ENCODE results near the gene KRTAP5-10. TPM values are rescaled to one million over a fixed set of nuclear protein-coding genes. Genes with fewer than 3 reads are reported as not detected.
"Not testable (repeated sequence)": the region's sequence is repeated elsewhere in the genome, so short reads cannot be mapped to it uniquely, and the experiment has no call there.

The KRTAP5-10 gene
- total and polyA plus RNA-seq, 4 donors = 0.06 to 0.20 TPM; not detected in 2

DNA sequence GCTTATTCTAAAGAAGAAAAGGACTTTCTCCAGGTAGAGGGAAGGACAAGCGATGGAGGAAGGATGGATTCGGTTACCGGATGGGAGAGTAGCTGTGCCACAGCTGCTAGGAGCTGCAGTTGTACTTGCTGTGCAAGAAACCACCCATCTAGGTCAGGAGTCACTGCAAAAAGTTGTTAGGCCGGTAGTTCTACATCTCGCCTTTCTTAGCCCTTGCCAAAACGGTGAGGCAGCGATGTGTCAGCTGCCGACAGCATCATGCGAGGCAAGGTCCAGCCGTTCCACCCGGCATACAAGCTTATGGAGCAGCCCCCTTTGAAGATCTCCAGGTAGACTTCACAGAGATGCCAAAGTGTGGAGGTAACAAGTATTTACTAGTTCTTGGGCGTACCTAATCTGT lies 49.6 kb downstream of the KRTAP5-10 start:
- DNase-seq = peak; percentile 38 to 65 (median 46)
- H3K4me3 ChIP-seq; H3K9me3 ChIP-seq (ENCODE audit: control insufficient read depth in 4 of 4, insufficient read depth in 3 of 4, low read length in 3 of 4); H3K27me3 ChIP-seq (ENCODE audit: control insufficient read depth in 3 of 3, insufficient read depth in 3 of 3, low read length in 2 of 3); H3K27ac ChIP-seq (ENCODE audit: low read depth in 1 of 2, low read length in 1 of 2); ATAC-seq (ENCODE audit: insufficient read depth, low FRiP score); H3K36me3 ChIP-seq (ENCODE audit: control insufficient read depth in 4 of 4, insufficient read depth in 4 of 4, low read length in 4 of 4); H3K4me1 ChIP-seq (ENCODE audit: control insufficient read depth in 5 of 5, insufficient read depth in 5 of 5, low read length in 5 of 5); H3K9ac ChIP-seq (ENCODE audit: insufficient read depth in 1 of 2, low read length in 2 of 2): not testable (repeated sequence)
- WGBS, 2 donors = 63 to 76% methylated on average over 12 of the region's 12 CpGs

Small RNA genes within 50 kb of the gene (small RNA-seq; reads per million reads assigned to genes)
- gene AP000867.1 (ENCODE audit: low replicate concordance) (not detected), gene KRTAP5-14P (ENCODE audit: low replicate concordance) (not detected)

Other genes starting within 250 kb of the KRTAP5-10 start
- 100 to 1,000 TPM in 1 of 2 donors, 10 to 100 TPM in 1; 41.2 to 138 TPM for gene DHCR7, start 117.2 kb upstream of the KRTAP5-10 start, total RNA-seq
- 10 to 100 TPM; 67.8 to 68.3 TPM for gene DHCR7, start 117.2 kb upstream of the KRTAP5-10 start, polyA plus RNA-seq
- 10 to 100 TPM; 65.9 to 79.3 TPM for gene NADSYN1, start 112.4 kb upstream of the KRTAP5-10 start, total RNA-seq
- 10 to 100 TPM; 62.8 to 64.1 TPM for gene NADSYN1, start 112.4 kb upstream of the KRTAP5-10 start, polyA plus RNA-seq
- gene KRTAP5-7, start 38.3 kb upstream of the KRTAP5-10 start, total RNA-seq = under 1 TPM in 1 of 2 donors, not detected in 1; 0.28 TPM
- under 1 TPM in 1 of 2 donors, not detected in 1; 0.12 TPM for gene KRTAP5-7, start 38.3 kb upstream of the KRTAP5-10 start, polyA plus RNA-seq
- gene KRTAP5-8, start 27.5 kb upstream of the KRTAP5-10 start, total RNA-seq = under 1 TPM in 1 of 2 donors, not detected in 1; 0.34 TPM
- gene KRTAP5-8, start 27.5 kb upstream of the KRTAP5-10 start, polyA plus RNA-seq = under 1 TPM; 0.03 to 0.20 TPM
- under 1 TPM; 0.37 to 0.52 TPM for gene KRTAP5-9, start 17.1 kb upstream of the KRTAP5-10 start, total RNA-seq
- gene KRTAP5-9, start 17.1 kb upstream of the KRTAP5-10 start, polyA plus RNA-seq = under 1 TPM; 0.13 to 0.22 TPM
- not detected for gene KRTAP5-11, start 17.3 kb downstream of the KRTAP5-10 start, total RNA-seq
- not detected for gene KRTAP5-11, start 17.3 kb downstream of the KRTAP5-10 start, polyA plus RNA-seq